Thyroid gland (tissue), 4 donors: ENCODE measurements around the gene C17orf75.

Source experiments
- POLR2A ChIP-seq, 2 donors: fragments of 450-650 bp; IDR thresholded peaks; one replicate each; pipeline ENCODE4 v1.6.1; 2017; ENCODE audit warnings: antibody characterized with exemption in 2 of 2, mild to moderate bottlenecking in 2 of 2, moderate library complexity in 1 of 2
- TF ChIP-seq, protein P1 (sequence below), 6 experiments: fragments of 200-600 bp in 3 of 6; fragments of 450-650 bp in 3 of 6; sonication (generic) in 3 of 6; IDR thresholded peaks; one replicate each; pipeline ENCODE4 v1.5.1; 2016 to 2019; ENCODE audit warnings: antibody characterized with exemption in 6 of 6, mild to moderate bottlenecking in 2 of 6, inconsistent platforms in 1 of 6, moderate library complexity in 1 of 6

- TF ChIP-seq, protein P1, sequence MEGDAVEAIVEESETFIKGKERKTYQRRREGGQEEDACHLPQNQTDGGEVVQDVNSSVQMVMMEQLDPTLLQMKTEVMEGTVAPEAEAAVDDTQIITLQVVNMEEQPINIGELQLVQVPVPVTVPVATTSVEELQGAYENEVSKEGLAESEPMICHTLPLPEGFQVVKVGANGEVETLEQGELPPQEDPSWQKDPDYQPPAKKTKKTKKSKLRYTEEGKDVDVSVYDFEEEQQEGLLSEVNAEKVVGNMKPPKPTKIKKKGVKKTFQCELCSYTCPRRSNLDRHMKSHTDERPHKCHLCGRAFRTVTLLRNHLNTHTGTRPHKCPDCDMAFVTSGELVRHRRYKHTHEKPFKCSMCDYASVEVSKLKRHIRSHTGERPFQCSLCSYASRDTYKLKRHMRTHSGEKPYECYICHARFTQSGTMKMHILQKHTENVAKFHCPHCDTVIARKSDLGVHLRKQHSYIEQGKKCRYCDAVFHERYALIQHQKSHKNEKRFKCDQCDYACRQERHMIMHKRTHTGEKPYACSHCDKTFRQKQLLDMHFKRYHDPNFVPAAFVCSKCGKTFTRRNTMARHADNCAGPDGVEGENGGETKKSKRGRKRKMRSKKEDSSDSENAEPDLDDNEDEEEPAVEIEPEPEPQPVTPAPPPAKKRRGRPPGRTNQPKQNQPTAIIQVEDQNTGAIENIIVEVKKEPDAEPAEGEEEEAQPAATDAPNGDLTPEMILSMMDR (IDR thresholded peaks at IDR 0.05) = no peak
- no peak for TF ChIP-seq POLR2A (IDR thresholded peaks at IDR 0.05)
These were observed 42.3 kb downstream of the C17orf75 start for GRCh38 chr17:32299580-32300164.
